GM18505 (cell line): ENCODE results near the gene RASSF3.
A peak's percentile ranks its signal among the peaks of the same experiment; 100 is the strongest.

Source experiments
- ATAC-seq: cut with Tn5 transposase; IDR thresholded peaks from one replicate; pipeline ENCODE4 v1.9.1; 2021; ENCODE audit not compliant: unreplicated experiment
- POLR2A ChIP-seq: IDR thresholded peaks from 4 replicates; pipeline ENCODE4 v1.6.1; 2011; ENCODE audit warnings: borderline replicate concordance; ENCODE audit not compliant: insufficient read depth, insufficient read length; ENCODE audit errors: extremely low read depth

The RASSF3 gene, protein sequence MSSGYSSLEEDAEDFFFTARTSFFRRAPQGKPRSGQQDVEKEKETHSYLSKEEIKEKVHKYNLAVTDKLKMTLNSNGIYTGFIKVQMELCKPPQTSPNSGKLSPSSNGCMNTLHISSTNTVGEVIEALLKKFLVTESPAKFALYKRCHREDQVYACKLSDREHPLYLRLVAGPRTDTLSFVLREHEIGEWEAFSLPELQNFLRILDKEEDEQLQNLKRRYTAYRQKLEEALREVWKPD

DNA sequence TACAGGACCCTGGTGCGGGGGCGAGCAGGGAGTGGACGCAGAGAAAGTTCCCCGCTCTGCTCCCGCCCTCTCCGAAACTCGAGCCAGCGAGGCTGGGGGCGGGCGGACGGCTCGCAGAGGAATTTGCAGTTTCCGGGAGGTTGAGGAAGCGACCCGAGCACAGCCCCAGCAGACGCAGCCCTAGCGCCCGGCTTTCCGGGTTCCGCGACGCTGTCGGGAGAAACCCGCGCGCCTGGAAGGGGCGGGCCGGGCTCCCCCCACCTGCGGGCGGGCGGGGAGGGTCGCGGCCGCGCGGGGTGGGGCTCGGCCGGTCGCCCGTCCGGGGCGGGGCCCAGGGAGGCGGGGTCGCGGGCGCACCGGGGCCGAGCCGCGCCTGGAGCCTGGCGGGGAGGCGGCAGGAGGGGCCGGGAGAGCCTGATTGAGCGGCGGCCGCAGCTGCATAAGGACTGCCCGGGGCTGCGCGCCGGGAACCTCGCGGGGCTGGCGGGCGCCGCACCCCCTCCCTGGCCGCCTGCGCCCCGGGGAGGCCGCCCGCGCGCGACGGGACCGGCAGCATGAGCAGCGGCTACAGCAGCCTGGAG lies at the start of gene RASSF3:
RASSF3 (plus strand) TSS at position 417 of the 581 bp plus-strand sequence; CDS start at position 555, 138 bp downstream.
- peak; percentile 59 for TF ChIP-seq POLR2A
- peak; percentile 60 for ATAC-seq

DNA sequence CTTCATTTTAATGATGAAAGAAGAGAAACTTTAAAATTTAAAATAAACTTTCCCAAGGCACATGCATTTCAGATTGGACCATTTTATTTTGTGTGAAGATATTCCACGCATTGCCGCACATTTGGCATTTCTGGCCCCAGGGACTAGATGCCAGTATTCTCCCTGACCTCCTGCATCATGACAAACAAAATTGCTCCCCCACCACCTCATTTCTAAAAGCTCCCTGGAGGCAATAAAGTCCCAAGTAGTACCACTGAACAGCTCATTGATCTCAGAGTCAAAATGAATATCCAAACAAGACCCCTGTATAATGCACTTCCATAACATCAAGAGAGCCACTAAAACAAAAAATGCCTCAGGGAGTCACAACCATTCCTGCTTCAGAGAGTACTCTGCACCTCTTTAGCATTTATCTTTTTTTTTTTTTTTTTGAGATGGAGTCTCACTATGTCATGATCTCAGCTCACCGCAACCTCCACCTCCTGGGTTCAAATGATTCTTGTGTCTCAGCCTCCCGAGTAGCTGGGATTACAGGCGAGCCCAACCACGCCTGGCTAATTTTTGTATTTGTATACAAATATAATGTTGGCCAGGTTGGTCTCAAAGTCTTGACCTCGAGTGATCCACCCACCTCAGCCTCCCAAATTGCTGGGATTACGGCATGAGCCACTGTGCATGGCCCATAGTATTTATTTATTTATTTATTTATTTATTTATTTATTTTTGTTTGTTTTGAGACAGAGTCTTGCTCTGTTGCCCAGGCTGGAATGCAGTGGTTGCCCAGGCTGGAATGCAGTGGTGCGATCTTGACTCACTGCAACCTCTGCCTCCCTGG lies 48.8 kb upstream of the RASSF3 start:
- no peak for ATAC-seq
- no peak for TF ChIP-seq POLR2A

DNA sequence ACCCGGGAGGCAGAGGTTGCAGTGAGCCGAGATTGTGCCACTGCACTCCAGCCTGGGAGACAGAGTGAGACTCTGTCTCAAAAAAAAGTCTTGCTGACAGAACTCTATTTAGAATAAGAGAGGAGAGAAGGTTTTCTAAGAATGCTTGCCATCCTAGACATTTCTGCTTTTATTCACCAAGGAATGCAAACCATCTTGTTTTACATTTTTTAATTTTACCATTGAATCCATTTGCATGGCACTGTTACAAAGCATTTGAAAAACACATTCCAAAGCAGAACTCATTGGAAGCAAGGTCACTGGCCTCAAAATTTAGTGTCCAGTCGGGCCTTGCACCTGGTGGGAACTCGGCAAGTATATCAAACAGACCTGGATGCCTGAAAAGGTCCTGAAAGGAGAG lies 44.2 kb upstream of the RASSF3 start:
- no peak for TF ChIP-seq POLR2A
- ATAC-seq, result no peak

DNA sequence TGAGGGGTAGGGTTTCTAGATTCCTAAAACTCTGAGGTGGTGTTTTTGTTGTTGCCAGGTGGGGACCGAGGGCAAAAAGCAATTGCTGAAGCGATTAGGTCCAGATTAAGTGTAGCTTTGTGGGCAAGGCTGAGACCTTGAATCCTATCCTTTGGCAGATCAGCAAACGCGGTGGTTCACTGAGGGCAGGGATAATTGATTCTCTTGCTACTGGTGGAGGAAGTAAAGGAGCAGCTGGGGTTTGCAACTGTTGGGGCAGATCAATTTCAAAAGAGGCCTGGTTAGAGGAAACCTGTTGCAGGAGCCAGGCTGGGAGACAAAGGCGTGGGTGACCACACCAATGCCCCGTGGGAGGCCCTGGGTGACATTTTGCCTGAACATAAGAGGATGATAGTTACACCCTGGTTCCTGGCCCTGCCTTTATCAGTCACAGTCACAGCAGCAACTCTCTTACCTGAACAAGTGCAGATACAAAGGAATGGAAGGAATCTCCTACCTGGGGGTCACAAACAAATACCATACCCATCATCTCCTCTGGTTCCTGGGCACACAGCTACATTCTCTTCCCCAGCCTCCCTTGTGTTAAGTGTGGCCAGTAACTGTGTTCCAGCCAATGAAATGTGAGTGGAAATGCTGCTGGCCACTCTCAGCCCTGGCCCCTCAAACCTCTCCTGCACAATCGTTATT lies 43.3 kb upstream of the RASSF3 start:
- no peak for TF ChIP-seq POLR2A
- no peak for ATAC-seq

DNA sequence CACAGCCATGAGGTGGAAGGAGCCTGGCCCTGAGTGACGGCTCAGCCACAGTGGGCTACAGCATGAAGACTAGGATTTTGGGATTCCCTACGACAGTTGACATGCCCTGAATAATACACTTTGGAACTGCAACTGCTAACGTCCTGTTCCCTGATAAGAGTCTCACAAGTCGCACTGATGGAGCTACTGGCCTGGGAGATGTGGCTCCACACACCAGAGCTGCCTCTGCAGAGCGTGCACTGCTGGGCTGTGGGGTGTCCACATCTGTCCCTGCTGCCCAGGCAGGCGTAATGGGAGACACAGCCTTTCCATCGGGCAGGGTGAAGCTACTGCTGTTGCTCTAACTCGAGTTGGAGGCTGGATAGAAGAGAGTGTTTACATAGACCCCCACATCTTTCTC lies 42.7 kb upstream of the RASSF3 start:
- no peak for TF ChIP-seq POLR2A
- no peak for ATAC-seq

DNA sequence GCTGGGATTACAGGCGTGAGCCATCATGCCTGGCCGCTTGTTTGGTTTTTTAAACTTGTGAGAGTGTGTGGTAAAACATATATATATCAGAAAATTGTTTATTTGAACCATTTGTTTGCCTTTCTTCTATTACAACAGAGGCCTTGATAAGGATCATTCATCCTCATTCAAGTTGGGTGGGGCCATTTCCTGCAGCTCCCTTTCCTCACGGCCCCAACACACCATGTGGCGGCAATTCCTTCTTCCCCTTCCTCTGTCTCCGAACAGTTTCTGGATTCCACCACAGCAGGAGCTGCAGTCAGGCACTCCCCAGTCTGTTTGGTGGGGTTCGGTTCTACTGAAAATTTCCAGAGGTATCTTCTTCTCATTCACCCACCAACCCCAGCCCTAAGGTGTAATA lies 42.0 kb upstream of the RASSF3 start:
- no peak for ATAC-seq

DNA sequence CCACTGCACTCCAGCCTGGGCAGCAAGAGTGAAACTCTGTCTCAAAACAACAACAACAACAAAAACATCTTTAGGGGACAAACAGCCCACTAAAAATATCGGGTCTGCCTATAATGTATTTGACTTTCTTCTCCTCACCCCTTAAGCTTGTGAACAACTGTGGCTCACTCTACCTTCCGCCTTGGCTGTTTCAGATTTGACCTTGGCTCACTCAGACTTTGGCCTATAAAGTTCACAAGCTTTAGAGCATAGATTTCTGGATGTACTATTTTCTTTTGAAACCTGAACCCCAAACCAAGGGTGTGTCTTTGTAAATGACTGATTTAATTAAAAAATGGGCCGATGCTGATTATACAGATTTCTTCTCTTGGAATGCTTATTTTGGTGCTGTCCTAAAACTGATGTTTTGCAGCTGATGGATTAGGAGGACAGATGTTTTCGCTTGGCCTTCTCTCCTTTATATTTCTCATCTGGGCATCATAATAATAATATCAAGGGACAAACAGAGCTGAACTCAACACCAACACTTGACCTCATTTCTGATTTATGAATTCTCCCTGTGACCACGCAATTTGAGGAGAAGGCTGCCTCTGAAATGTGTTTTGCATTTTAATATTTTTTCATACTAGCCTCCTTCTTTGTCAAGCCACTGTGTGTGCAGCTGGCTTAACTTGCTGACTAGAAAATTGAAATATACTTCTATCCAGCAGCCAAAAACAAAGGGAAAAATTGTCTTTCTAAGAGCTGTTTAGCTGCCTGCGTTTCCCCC lies 40.2 kb upstream of the RASSF3 start:
- ATAC-seq, result no peak
- TF ChIP-seq POLR2A, result no peak

More for the DNA sequence above, 42.0 kb upstream of the RASSF3 start:
- TF ChIP-seq POLR2A, result no peak

DNA sequence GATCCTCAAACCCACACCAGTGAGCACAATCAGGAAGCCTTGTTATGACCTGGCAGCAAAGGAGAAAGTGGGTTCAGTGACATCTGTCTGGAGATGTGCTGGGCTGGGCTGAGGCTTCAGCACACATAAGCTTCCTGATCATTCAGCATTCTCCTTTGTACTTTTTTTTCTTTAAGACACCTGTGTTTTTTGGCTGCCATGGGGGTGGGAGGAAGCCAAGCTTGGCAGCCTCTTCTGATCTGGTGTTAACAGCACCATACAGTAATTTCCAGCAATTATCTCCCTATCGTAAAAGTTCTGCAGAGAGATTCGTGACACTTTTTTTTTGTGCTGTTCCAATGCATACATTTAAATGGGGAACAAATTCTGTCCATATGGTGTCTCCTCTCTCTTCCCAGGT lies 38.9 kb upstream of the RASSF3 start:
- no peak for TF ChIP-seq POLR2A
- no peak for ATAC-seq

DNA sequence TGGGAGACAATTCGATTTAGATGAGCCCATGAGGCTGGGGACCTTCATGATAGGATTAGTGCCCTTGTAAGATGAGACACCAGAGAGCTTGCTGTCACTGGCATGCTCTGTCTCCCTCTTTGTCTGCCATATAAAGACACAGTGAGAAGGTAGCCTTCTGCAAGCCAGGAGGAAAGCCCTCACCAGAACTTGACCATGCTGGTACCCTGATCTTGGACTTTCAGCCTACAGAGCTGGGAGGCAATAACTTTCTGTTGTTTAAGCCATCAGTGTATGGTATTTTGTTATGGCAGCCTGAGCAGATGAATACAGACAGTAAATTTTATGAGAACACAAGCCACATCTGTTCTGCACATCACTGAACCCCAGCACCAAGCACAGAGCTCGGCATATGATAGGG lies 38.1 kb upstream of the RASSF3 start:
- no peak for ATAC-seq
- no peak for TF ChIP-seq POLR2A

DNA sequence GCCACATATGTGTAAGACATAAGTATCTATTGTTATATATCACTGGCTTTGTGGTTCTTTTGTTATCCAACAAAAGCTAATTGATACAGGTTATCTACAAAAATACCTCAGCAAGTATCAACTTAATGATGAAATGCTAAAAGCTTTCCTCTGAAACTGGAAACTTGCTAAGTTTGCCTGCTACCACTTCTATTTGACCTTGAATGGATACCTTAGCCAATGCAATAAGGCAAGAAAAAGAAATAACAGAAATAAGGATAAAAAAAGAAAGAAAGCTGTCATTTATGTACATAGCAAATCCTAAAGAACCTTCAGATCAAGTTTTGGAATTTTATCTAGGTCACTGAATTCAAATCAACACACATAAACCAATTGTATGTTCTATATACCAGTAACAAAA lies 35.5 kb upstream of the RASSF3 start:
- TF ChIP-seq POLR2A, result no peak
- ATAC-seq, result no peak

DNA sequence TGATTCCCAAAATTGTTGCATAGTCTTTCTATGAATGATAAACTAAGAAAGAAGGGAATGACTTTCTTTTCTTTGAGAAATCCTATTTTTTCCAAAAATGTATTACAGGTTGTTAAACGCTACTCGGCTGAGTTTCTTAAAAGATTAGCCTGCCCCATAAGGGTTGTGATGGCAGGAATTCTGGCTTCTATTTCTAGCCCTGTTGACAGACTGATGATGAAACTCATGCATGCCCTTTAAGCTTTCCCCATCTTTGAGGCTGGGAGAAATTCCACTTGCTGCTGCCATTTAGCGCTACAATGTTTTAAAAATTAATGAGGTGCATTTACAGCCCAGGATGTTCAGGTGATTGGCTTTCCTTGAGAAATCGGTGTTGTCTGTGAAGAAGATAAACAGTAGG lies 33.2 kb upstream of the RASSF3 start:
- TF ChIP-seq POLR2A, result no peak
- no peak for ATAC-seq

DNA sequence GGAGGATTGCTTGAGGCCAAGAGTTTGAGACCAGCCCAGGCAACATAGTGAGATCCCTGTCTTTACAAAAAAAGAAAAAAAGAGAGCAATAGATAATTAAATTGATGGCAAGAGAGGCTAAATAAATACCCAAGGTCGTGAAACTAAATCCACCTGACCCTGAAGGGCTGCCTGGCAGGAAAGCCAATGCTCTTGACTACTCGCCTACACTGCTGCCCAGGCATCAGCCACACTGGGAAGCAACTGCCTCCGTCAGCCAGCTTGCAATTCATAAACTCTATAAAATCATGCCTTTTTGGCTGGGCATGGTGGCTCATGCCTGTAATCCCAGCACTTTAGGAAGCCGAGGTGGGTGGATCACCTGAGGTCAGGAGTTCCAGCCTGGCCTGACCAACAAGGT lies 31.7 kb upstream of the RASSF3 start:
- no peak for TF ChIP-seq POLR2A
- ATAC-seq, result no peak

DNA sequence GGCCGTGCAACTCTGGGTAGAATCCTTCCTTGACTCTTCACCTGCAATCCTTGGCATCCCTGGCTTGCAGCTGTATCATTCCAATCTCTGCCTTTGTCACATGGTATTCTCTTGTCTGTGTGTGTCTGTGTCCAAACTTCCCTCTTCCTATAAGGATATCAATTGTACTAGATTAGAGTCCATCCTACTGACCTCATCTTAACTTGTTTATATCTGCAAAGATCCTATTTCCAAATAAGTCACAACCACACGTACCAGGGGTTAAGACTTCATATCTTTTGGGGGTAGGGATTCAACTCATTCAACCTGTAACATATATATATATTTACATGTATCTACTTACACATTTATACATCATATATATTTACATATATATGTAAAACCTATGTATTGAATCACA lies 29.6 kb upstream of the RASSF3 start:
- TF ChIP-seq POLR2A, result no peak
- ATAC-seq, result no peak
